ENCODE data around the gene XRCC5.

The XRCC5 gene

GRCh38 chr2:216130346-216130971 lies 21.3 kb downstream of the XRCC5 start:
- Histone ChIP-seq H3K9me2 (replicated peaks; ENCODE audit: insufficient read depth, low read length) (no peaks in the 10 kb centered on the region), H3K9ac (ENCODE audit: low read length) (no peak overlapping the region), H3K79me2 (ENCODE audit: insufficient read depth, low read length) (peaks cover 54% of the 10 kb centered on the region), H3F3A (ENCODE audit: insufficient read depth) (0 out of 2 replicates have a peak, but pooled peaks cover 7% of the 10 kb centered on the region), H3K36me3 (ENCODE audit: low read length) (peaks cover 74% of the 10 kb centered on the region), H2AFZ (ENCODE audit: low read depth, low read length, severe bottlenecking) (no peak overlapping the region), H4K20me1 (ENCODE audit: low read depth, low read length) (peaks cover 37% of the 10 kb centered on the region), H3K27ac (ENCODE audit: low read depth, low read length) (no peak overlapping the region), H3K4me2 (ENCODE audit: low read depth, low read length, poor library complexity, severe bottlenecking) (no peak overlapping the region), H3K4me3 (ENCODE audit: insufficient read depth, low read length, poor library complexity, severe bottlenecking) (no peak overlapping the region), H3K9me3 (ENCODE audit: insufficient read depth, low read length) (no peaks in the 10 kb centered on the region), H3K27me3 (ENCODE audit: low read length) (no peaks in the 10 kb centered on the region)
- TF ChIP-seq CTCF (IDR thresholded peaks at IDR 0.05; ENCODE audit: insufficient read depth, low read length, poor library complexity, severe bottlenecking): no peak
- TF ChIP-seq EZH2phosphoT487 (conservative IDR thresholded peaks at IDR 0.05; ENCODE audit: low read length): no peak

GRCh38 chr2:216131175-216131926 lies 22.2 kb downstream of the XRCC5 start:
- Histone ChIP-seq H3K9ac (ENCODE audit: low read length) (no peak overlapping the region), H3K36me3 (ENCODE audit: low read length) (peaks cover 66% of the 10 kb centered on the region), H3F3A (ENCODE audit: insufficient read depth) (0 out of 2 replicates have a peak, but pooled peaks cover 4% of the 10 kb centered on the region), H3K9me3 (ENCODE audit: insufficient read depth, low read length) (no peaks in the 10 kb centered on the region), H4K20me1 (ENCODE audit: low read depth, low read length) (peaks cover 29% of the 10 kb centered on the region), H3K27me3 (ENCODE audit: low read length) (no peaks in the 10 kb centered on the region), H3K9me2 (replicated peaks; ENCODE audit: insufficient read depth, low read length) (no peaks in the 10 kb centered on the region), H2AFZ (ENCODE audit: low read depth, low read length, severe bottlenecking) (no peak overlapping the region), H3K4me3 (ENCODE audit: insufficient read depth, low read length, poor library complexity, severe bottlenecking) (no peak overlapping the region), H3K4me2 (ENCODE audit: low read depth, low read length, poor library complexity, severe bottlenecking) (no peak overlapping the region), H3K79me2 (ENCODE audit: insufficient read depth, low read length) (peaks cover 47% of the 10 kb centered on the region), H3K27ac (ENCODE audit: low read depth, low read length) (no peak overlapping the region)
- no peak for TF ChIP-seq EZH2phosphoT487 (conservative IDR thresholded peaks at IDR 0.05; ENCODE audit: low read length)

GRCh38 chr2:216132585-216132984 lies 23.4 kb downstream of the XRCC5 start:
- H3F3A ChIP-seq (ENCODE audit: insufficient read depth): 0 out of 2 replicates have a peak, but pooled peaks cover 3% of the 10 kb centered on the region
- TF ChIP-seq EZH2phosphoT487 (conservative IDR thresholded peaks at IDR 0.05; ENCODE audit: low read length) (no peak), CTCF (IDR thresholded peaks at IDR 0.05; ENCODE audit: insufficient read depth, low read length, poor library complexity, severe bottlenecking) (no peak)
- no peaks in the 10 kb centered on the region for H3K9me3 ChIP-seq (ENCODE audit: insufficient read depth, low read length)
- H3K4me2 ChIP-seq (ENCODE audit: low read depth, low read length, poor library complexity, severe bottlenecking): no peak overlapping the region
- H3K9ac ChIP-seq (ENCODE audit: low read length): no peak overlapping the region
- no peak overlapping the region for H3K27ac ChIP-seq (ENCODE audit: low read depth, low read length)
- H3K9me2 ChIP-seq (replicated peaks; ENCODE audit: insufficient read depth, low read length): no peaks in the 10 kb centered on the region
- H3K79me2 ChIP-seq (ENCODE audit: insufficient read depth, low read length): peaks cover 37% of the 10 kb centered on the region; the same call in 1 of the 2 replicates
- H2AFZ ChIP-seq (ENCODE audit: low read depth, low read length, severe bottlenecking): no peak overlapping the region
- no peaks in the 10 kb centered on the region for H3K27me3 ChIP-seq (ENCODE audit: low read length)
- H3K36me3 ChIP-seq (ENCODE audit: low read length): peaks cover 65% of the 10 kb centered on the region
- no peak overlapping the region for H3K4me3 ChIP-seq (ENCODE audit: insufficient read depth, low read length, poor library complexity, severe bottlenecking)
- H4K20me1 ChIP-seq (ENCODE audit: low read depth, low read length): peaks cover 26% of the 10 kb centered on the region; the same call in 1 of the 2 replicates

All from SU-DHL-6 (cell line).